Activated T-cell treated with anti-CD3 and anti-CD28 coated beads, Interleukin-2, amount 50 U/mL, for 4 hours (primary cell): ENCODE data around the gene IQCN. TPM values are rescaled to one million over a fixed set of nuclear protein-coding genes. Genes with fewer than 3 reads are reported as not detected.
"Not testable (repeated sequence)": the region's sequence is repeated elsewhere in the genome, so short reads cannot be mapped to it uniquely, and the experiment has no call there.

Experiments used
- ATAC-seq, 2 donors: fragments of 200-7000 bp; cut with Tn5 transposase; one replicate each; pipeline ENCODE4 v1.10.0; 2021
- DNase-seq: peaks from one replicate; pipeline ENCODE4 v3.0.0-alpha.2; 2020
- H3K27me3 Mint-ChIP-seq: one replicate; pipeline ENCODE4 v1.8.0; 2021; ENCODE audit warnings: low read depth, mixed read lengths
- H3K36me3 Mint-ChIP-seq: one replicate; pipeline ENCODE4 v1.8.0; 2022; ENCODE audit warnings: mixed read lengths; ENCODE audit not compliant: insufficient read depth
- H3K4me1 Mint-ChIP-seq: one replicate; pipeline ENCODE4 v1.8.0; 2021; ENCODE audit warnings: low read depth, mixed read lengths
- H3K4me3 Mint-ChIP-seq: one replicate; pipeline ENCODE4 v1.8.0; 2021; ENCODE audit warnings: mild to moderate bottlenecking, moderate library complexity, mixed read lengths
- H3K9me3 Mint-ChIP-seq: one replicate; pipeline ENCODE4 v1.8.0; 2021; ENCODE audit warnings: mixed read lengths
- total RNA-seq, 3 donors: library from RNA; stranded (reverse); gene quantifications; one replicate each; pipeline ENCODE4 v1.2.1, GENCODE V29; 2021

IQCN gene
- total RNA-seq, 3 donors from 2014 or later: 0.35 to 0.42 (median 0.38) TPM

DNA sequence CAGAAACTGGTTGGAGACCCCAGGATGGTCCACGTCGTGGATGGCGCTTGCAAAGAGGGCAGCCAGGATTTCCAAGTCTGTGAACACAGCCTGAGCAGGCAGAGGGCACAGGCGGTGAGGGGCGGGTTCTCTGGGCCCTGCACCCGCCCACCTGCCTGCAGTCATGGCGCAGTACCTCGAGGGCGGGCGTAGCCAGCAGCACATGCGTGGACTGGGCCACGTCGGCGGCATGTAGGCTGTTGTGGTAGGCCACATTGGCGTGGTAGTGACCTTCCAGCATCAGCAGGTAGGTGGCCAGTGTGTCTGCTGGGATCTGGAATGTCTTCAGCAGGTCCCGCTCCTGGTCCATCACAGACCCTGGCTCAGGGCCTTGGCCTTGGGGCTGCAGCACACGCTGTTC, 56.1 kb downstream of the IQCN start:
- Mint-ChIP-seq H3K27me3 (peaks cover 27% of the 10 kb centered on the region), H3K9me3 (no peaks in the 10 kb centered on the region), H3K36me3 (no peaks in the 10 kb centered on the region), H3K4me3 (no peak overlapping the region), H3K4me1 (peaks cover 5% of the 10 kb centered on the region)
- no peak for DNase-seq
- ATAC-seq: no peak

DNA sequence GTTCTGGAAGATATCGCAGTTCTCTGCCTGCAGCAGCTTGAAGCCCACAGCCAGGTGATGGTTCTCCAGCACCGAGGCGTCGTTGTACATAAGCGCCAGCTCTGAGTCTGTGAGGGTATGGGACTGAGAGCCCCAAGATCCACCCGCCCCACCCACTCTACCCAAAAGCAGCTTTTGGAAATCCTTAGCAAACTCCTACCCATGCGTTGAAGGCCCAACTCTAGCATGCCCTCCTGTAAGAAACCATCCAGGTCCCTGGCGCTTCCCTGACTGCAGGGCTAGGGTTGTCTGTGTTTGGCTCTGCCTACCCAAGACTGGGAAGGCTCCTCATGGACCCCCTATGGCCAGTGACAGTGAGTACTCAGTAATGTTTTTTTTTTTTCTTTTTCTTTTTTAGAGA, 57.5 kb downstream of the IQCN start:
- Mint-ChIP-seq H3K4me1 (peaks cover 5% of the 10 kb centered on the region), H3K36me3 (no peaks in the 10 kb centered on the region), H3K27me3 (peaks cover 20% of the 10 kb centered on the region), H3K9me3 (no peaks in the 10 kb centered on the region), H3K4me3 (no peak overlapping the region)
- DNase-seq: no peak
- ATAC-seq: no peak

DNA sequence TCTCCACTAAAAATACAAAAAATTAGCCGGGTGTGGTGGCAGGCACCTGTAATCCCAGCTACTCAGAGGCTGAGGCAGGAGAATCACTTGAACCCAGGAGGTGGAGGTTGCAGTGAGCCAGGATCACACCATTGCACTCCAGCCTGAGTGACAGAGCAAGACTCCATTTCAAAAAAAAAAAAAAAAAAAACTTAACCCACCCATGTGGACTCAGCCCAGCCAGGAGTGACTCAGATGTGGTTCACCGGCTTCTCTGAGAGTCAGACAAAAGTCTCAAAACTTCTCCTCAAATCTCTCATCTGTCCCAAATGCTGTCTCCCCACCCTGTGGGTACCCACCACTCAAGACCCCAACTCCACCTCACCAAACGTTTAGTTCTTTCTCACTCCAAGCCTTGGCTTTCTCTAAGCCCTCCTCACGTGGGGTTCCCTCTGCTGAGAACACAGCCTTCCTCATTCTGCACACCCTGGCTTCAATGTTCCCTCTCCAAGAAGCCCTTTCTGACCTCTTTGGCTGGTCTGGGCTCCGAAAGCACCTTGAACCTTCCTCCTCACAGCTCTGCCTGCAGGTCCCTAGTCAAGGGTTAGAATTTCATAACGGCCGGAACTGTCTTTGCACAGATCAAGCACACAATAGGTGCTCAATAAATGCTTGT, 59.3 kb downstream of the IQCN start:
- no peaks in the 10 kb centered on the region for H3K36me3 Mint-ChIP-seq
- peaks cover 18% of the 10 kb centered on the region for H3K27me3 Mint-ChIP-seq
- no peak overlapping the region for H3K4me3 Mint-ChIP-seq
- DNase-seq (no peak), ATAC-seq (peak; percentile 50 to 60)
- no peaks in the 10 kb centered on the region for H3K9me3 Mint-ChIP-seq
- H3K4me1 Mint-ChIP-seq: peaks cover 3% of the 10 kb centered on the region

DNA sequence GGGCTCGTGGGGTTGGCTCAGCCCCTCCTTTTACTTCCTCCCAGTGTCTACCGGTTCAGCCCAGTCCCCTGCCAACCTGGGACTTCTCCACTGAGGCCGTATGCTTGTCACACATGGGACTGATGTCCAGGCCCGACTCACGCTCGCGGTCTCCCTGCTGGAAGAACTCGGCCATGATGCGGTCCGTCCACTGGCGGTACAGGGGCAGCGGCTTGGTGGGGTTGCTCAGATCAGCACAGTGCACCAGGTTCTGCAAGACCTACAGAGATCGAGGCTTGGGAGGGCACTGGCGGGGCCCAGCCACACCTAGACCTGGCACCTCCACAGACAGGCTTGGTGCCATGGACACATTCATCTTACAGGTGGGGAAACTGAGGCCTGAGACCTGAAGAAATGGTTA, 62.6 kb downstream of the IQCN start:
- no peak for ATAC-seq
- H3K4me1 Mint-ChIP-seq: peaks cover 4% of the 10 kb centered on the region
- peaks cover 19% of the 10 kb centered on the region for H3K27me3 Mint-ChIP-seq
- no peaks in the 10 kb centered on the region for H3K9me3 Mint-ChIP-seq
- DNase-seq: no peak
- H3K36me3 Mint-ChIP-seq: no peaks in the 10 kb centered on the region
- H3K4me3 Mint-ChIP-seq: no peak overlapping the region

DNA sequence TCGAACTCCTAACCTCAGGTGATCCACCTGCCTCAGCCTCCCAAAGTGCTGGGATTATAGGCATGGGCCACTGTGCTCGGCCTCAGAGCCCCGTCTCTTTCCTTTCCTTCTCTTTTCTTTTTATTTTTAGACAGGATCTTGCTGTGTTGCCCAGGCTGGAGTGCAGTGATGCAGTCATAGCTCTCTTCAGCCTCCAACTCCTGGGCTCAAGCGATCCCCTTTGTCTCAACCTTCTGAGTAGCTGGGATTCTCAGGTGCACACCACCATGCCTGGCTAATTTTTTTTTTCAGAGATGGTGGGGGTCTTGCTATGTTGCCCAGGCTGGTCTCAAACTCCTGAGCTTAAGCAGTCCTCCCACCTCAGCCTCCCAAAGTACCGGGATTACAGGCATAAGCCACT, 64.3 kb downstream of the IQCN start:
- not testable (repeated sequence) for H3K4me1 Mint-ChIP-seq, DNase-seq, H3K36me3 Mint-ChIP-seq, H3K4me3 Mint-ChIP-seq, H3K9me3 Mint-ChIP-seq, ATAC-seq
- H3K27me3 Mint-ChIP-seq: peaks cover 19% of the 10 kb centered on the region

DNA sequence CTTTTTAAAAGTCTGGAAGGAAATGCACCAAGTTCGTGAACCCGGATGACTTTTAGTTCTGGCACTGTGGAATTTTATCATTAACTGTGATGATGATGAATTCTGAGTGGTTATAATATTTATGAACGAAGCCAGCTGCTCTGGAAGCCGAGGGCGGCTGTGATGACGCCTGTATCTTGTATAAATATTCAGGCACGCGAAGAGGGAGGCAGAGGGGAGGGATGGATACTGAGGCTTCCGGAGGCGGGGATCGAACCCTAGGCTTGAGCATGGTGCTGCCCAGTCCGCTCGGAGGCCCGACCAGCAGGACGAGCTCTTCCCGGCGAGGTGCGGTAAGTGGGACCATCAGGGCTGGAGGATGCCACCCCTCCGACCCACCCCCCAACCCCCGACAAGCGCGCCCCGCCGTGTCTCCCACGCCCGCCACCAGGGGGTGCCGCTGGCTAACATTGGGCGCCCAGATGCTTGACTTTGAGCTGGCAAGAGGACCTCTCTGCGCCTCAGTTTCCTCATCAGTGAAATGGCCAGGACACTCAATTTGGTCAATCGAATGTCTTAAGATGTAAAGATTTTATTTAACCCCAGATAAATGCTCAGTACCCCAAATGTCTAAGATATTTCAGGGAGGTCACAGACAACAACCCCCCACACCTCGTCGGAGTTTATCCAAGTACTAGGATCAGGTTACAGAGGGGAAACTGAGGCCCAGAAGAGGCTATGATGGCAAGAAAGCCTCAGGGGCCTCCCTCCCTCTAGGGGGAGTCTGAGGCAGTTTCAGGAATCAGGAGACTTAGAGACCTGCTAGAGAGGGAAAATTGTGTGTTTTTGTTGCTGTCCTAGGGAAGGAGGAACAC, 65.9 kb downstream of the IQCN start:
- Mint-ChIP-seq H3K27me3 (peaks cover 17% of the 10 kb centered on the region), H3K4me1 (peaks cover 10% of the 10 kb centered on the region), H3K9me3 (no peaks in the 10 kb centered on the region), H3K4me3 (no peak overlapping the region), H3K36me3 (no peaks in the 10 kb centered on the region)
- ATAC-seq (no peak), DNase-seq (peak; percentile 53)

Other genes with a start within 250 kb of the IQCN start
- gene IL12RB1, start 187.5 kb downstream of the IQCN start, total RNA-seq: 10 to 100 TPM; 10.4 to 16.1 (median 14.8) TPM
- 10 to 100 TPM; 10.4 to 11.1 (median 10.7) TPM for gene MAST3, start 176.7 kb downstream of the IQCN start, total RNA-seq
- 10 to 100 TPM; 16.5 to 21.4 (median 19.6) TPM for gene PIK3R2, start 121.3 kb downstream of the IQCN start, total RNA-seq
- 10 to 100 TPM; 13.6 to 36.7 (median 13.8) TPM for gene IFI30, start 100.6 kb downstream of the IQCN start, total RNA-seq
- 10 to 100 TPM; 33.9 to 39.7 (median 35.7) TPM for gene MPV17L2, start 81.2 kb downstream of the IQCN start, total RNA-seq
- 1 to 10 TPM; 3.6 to 8.0 (median 6.6) TPM for gene RAB3A, start 70.4 kb downstream of the IQCN start, total RNA-seq
- not detected for gene PDE4C, start 48.0 kb downstream of the IQCN start, total RNA-seq
- gene JUND, start 7.2 kb upstream of the IQCN start, total RNA-seq: 100 to 1,000 TPM; 232 to 244 (median 242) TPM
- 100 to 1,000 TPM; 209 to 254 (median 230) TPM for gene LSM4, start 48.6 kb upstream of the IQCN start, total RNA-seq
- 10 to 100 TPM; 12.8 to 14.7 (median 13.0) TPM for gene PGPEP1, start 66.1 kb upstream of the IQCN start, total RNA-seq
- gene GDF15, start 111.7 kb upstream of the IQCN start, total RNA-seq: under 1 TPM; 0.53 to 0.71 (median 0.56) TPM
- gene LRRC25, start 123.2 kb upstream of the IQCN start, total RNA-seq: not detected
- 100 to 1,000 TPM; 119 to 155 (median 135) TPM for gene SSBP4, start 144.9 kb upstream of the IQCN start, total RNA-seq
- gene ISYNA1, start 163.7 kb upstream of the IQCN start, total RNA-seq: 10 to 100 TPM; 10.2 to 16.6 (median 14.4) TPM
- 10 to 100 TPM; 25.6 to 32.5 (median 28.8) TPM for gene ELL, start 247.6 kb upstream of the IQCN start, total RNA-seq